Mammary epithelial cell (primary cell): Measurements from ENCODE around the gene KCNJ11.

Source experiments
- CTCF ChIP-seq, 2 donors: IDR thresholded peaks in 1 of 2; conservative IDR thresholded peaks in 1 of 2; 2 replicates each; pipeline ENCODE4 v1.5.1; 2011 to 2012; ENCODE audit warnings: inconsistent platforms in 2 of 2, low read length in 2 of 2, mild to moderate bottlenecking in 2 of 2, control low read depth in 1 of 2, low read depth in 1 of 2; ENCODE audit not compliant: insufficient read depth in 1 of 2; ENCODE audit errors: extremely low read depth in 1 of 2
- EZH2 ChIP-seq: IDR thresholded peaks from 2 replicates; pipeline ENCODE4 v1.6.1; 2012; ENCODE audit warnings: low read length, inconsistent platforms, borderline replicate concordance

- TF ChIP-seq CTCF (conservative IDR thresholded peaks at IDR 0.05 in 1 of 2, IDR thresholded peaks at IDR 0.05 in 1 of 2; ENCODE audit: extremely low read depth in 1 of 2, insufficient read depth in 1 of 2, low read depth in 1 of 2, low read length in 2 of 2): no peak
- no peak for TF ChIP-seq EZH2
Observed at GRCh38 chr11:17343257-17343656, 45.2 kb downstream of the KCNJ11 start.
